HCEC 1CT (cell line): ENCODE measurements around the gene GALT.
"Not testable (repeated sequence)": the region's sequence is repeated elsewhere in the genome, so short reads cannot be mapped to it uniquely, and the experiment has no call there.

ENCODE experiments used
- DNase-seq: peaks from one replicate; pipeline ENCODE4 v3.0.0-alpha.2; 2017

GALT gene

GRCh38 chr9:34627716-34628655 lies 18.5 kb upstream of the GALT start:
- no peak for DNase-seq

- DNase-seq = no peak
Observed at GRCh38 chr9:34628656-34629490, 17.6 kb upstream of the GALT start, which contains the start of gene ARID3C. ARID3C (minus strand) TSS chr9:34629066; CDS start chr9:34628014, 1,052 bp downstream.

GRCh38 chr9:34629491-34629808 lies 17.0 kb upstream of the GALT start:
- no peak for DNase-seq

- no peak for DNase-seq
Observed at GRCh38 chr9:34630402-34631154, 15.9 kb upstream of the GALT start.

- no peak for DNase-seq
Observed at GRCh38 chr9:34633166-34633565, 13.3 kb upstream of the GALT start.

- peak; percentile 49 for DNase-seq
Observed at GRCh38 chr9:34633851-34634550, 12.5 kb upstream of the GALT start.

GRCh38 chr9:34634551-34635248 lies 11.8 kb upstream of the GALT start:
- DNase-seq = no peak

GRCh38 chr9:34635556-34635955 lies 10.9 kb upstream of the GALT start:
- DNase-seq = no peak

- peak; percentile 35 for DNase-seq
Observed at GRCh38 chr9:34636791-34637355, 9.6 kb upstream of the GALT start.

GRCh38 chr9:34637356-34638137 lies 8.9 kb upstream of the GALT start, which contains the start of gene SIGMAR1:
SIGMAR1 (minus strand) TSS chr9:34637787; CDS start chr9:34637697, 90 bp downstream.
- peak; percentile 88 for DNase-seq

GRCh38 chr9:34638138-34638445 lies 8.4 kb upstream of the GALT start:
- DNase-seq = no peak

- DNase-seq = not testable (repeated sequence)
Observed at GRCh38 chr9:34639322-34639721, 7.2 kb upstream of the GALT start.

- DNase-seq = no peak
Observed at GRCh38 chr9:34642679-34643078, 3.8 kb upstream of the GALT start.

GRCh38 chr9:34644766-34645314 lies 1.6 kb upstream of the GALT start:
- no peak for DNase-seq

GRCh38 chr9:34647084-34647403 lies 569 bp downstream of the GALT start:
- DNase-seq = no peak

GRCh38 chr9:34647651-34648050 lies 1.2 kb downstream of the GALT start:
- DNase-seq = no peak

- DNase-seq = no peak
Observed at GRCh38 chr9:34648673-34649072, 2.2 kb downstream of the GALT start.

GRCh38 chr9:34650816-34651215 lies 4.3 kb downstream of the GALT start:
- DNase-seq = no peak

- no peak for DNase-seq
Observed at GRCh38 chr9:34651321-34651720, 4.8 kb downstream of the GALT start.

- DNase-seq = peak; percentile 79
Observed at GRCh38 chr9:34651876-34652601, 5.6 kb downstream of the GALT start, which contains the start of gene IL11RA. IL11RA (plus strand) TSS chr9:34652185; CDS start chr9:34655218, 3,033 bp downstream.
